Esophagus muscularis mucosa (tissue), 4 donors: Measurements from ENCODE around the gene PARP1. TPM values are rescaled to one million over a fixed set of nuclear protein-coding genes. Genes with fewer than 3 reads are reported as not detected.
A peak's percentile ranks its signal among the peaks of the same experiment; 100 is the strongest.

Experiments used
- DNase-seq: peaks from one replicate; pipeline ENCODE4 v3.0.0-alpha.2; 2017; ENCODE audit errors: extremely low spot score
- H3K27ac ChIP-seq, 4 donors: fragments of 200-600 bp; sonication (generic); replicated peaks in 1 of 4; 1 replicate in 3 of 4; 2 replicates in 1 of 4; pipeline ENCODE4 v1.5.1; 2016 to 2019; ENCODE audit warnings: mild to moderate bottlenecking in 1 of 4
- H3K27me3 ChIP-seq, 4 donors: fragments of 200-600 bp; sonication (generic); one replicate each; pipeline versions ENCODE4 v1.5.1 to v1.6.0; 2016 to 2019
- H3K36me3 ChIP-seq, 4 donors: fragments of 200-600 bp; sonication (generic); one replicate each; pipeline ENCODE4 v1.5.1; 2016 to 2019
- H3K4me1 ChIP-seq, 4 donors: fragments of 200-600 bp; sonication (generic); one replicate each; pipeline ENCODE4 v1.5.1; 2016 to 2019
- H3K4me3 ChIP-seq, 4 donors: fragments of 200-600 bp; sonication (generic); 1 replicate in 2 of 4; 2 replicates in 2 of 4; pipeline ENCODE4 v1.5.1; 2016 to 2019; ENCODE audit warnings: mild to moderate bottlenecking in 4 of 4, moderate library complexity in 1 of 4
- H3K9me3 ChIP-seq, 4 donors: fragments of 200-600 bp; sonication (generic); 1 replicate in 3 of 4; 2 replicates in 1 of 4; pipeline ENCODE4 v1.5.1; 2016 to 2019
- CTCF ChIP-seq, 3 experiments: fragments of 200-600 bp in 2 of 3; fragments of 450-650 bp in 1 of 3; sonication (generic) in 2 of 3; IDR thresholded peaks; one replicate each; pipeline ENCODE4 v1.5.1; 2017 to 2019; ENCODE audit warnings: antibody characterized with exemption in 3 of 3, mild to moderate bottlenecking in 2 of 3, moderate library complexity in 1 of 3
- EP300 ChIP-seq: sonication (generic); formaldehyde crosslinking; IDR thresholded peaks from one replicate; pipeline ENCODE4 v1.6.1; 2017; ENCODE audit warnings: antibody characterized with exemption
- POLR2A ChIP-seq: fragments of 450-650 bp; IDR thresholded peaks from one replicate; pipeline ENCODE4 v1.6.1; 2017; ENCODE audit warnings: antibody characterized with exemption, moderate library complexity, mild to moderate bottlenecking, low read depth
- POLR2AphosphoS5 ChIP-seq, 2 donors: sonication (generic); formaldehyde crosslinking; IDR thresholded peaks; one replicate each; pipeline ENCODE4 v1.6.1; 2017; ENCODE audit warnings: antibody characterized with exemption in 2 of 2
- WGBS: methylation state at CpG from one replicate; pipeline ENCODE4 v1.1.5; 2018; 5-methylcytosine and 5-hydroxymethylcytosine counted together
- intact Hi-C: fragments of 100-400 bp; cut with DNase I; formaldehyde crosslinking; loops from one replicate; pipeline ENCODE4 v1.15.1; 2023
- total RNA-seq, 4 donors: library from RNA; depleted of rRNA; stranded (reverse); fragments of >200 nt; gene quantifications; one replicate each; pipeline versions ENCODE4 v1.1.0 to v1.2.1, GENCODE V29; 2016

Gene PARP1
- total RNA-seq, 4 donors from 2014 or later = 103 to 136 (median 108) TPM

- no peak for DNase-seq
- WGBS = 65% methylated on average over 2 of the region's 2 CpGs
- Histone ChIP-seq H3K27ac (peak overlapping the region; percentile 89 to 93 (median 90)), H3K4me1 (peaks cover 69 to 78% (median 75%) of the 10 kb centered on the region in 4 donors), H3K4me3 (no peak overlapping the region), H3K36me3 (peaks cover 9 to 24% (median 20%) of the 10 kb centered on the region in 4 donors), H3K27me3 (no peaks in the 10 kb centered on the region), H3K9me3 (no peaks in the 10 kb centered on the region)
- intact Hi-C loops = no loop called here
- TF ChIP-seq CTCF (IDR thresholded peaks at IDR 0.05) = no peak
- TF ChIP-seq POLR2AphosphoS5 (IDR thresholded peaks at IDR 0.05) = no peak
- no peak for TF ChIP-seq POLR2A
- no peak for TF ChIP-seq EP300
Observed at GRCh38 chr1:226404904-226405222, 3.0 kb downstream of the PARP1 start.

GRCh38 chr1:226404063-226404903 lies 3.6 kb downstream of the PARP1 start:
- peaks cover 69 to 84% (median 76%) of the 10 kb centered on the region in 4 donors for H3K4me1 ChIP-seq
- TF ChIP-seq POLR2A = no peak
- no peak for TF ChIP-seq EP300
- no peak for TF ChIP-seq CTCF (IDR thresholded peaks at IDR 0.05)
- no peak for TF ChIP-seq POLR2AphosphoS5 (IDR thresholded peaks at IDR 0.05)
- peaks cover 9 to 29% (median 25%) of the 10 kb centered on the region in 4 donors for H3K36me3 ChIP-seq
- WGBS = 65% methylated on average over 5 of the region's 5 CpGs
- no peaks in the 10 kb centered on the region for H3K9me3 ChIP-seq
- intact Hi-C loops = no loop called here
- H3K27me3 ChIP-seq = no peaks in the 10 kb centered on the region
- DNase-seq = no peak
- H3K27ac ChIP-seq = peak overlapping the region; percentile 7 to 93 (median 57)
- no peak overlapping the region for H3K4me3 ChIP-seq

GRCh38 chr1:226403201-226404034 lies 4.5 kb downstream of the PARP1 start:
- TF ChIP-seq EP300 (no peak), CTCF (IDR thresholded peaks at IDR 0.05) (peak in 1 of 3 experiments; percentile 35)
- WGBS = 78% methylated on average over 15 of the region's 15 CpGs
- DNase-seq = no peak
- intact Hi-C loops = no loop called here
- Histone ChIP-seq H3K9me3 (no peaks in the 10 kb centered on the region), H3K27me3 (no peaks in the 10 kb centered on the region), H3K4me1 (peaks cover 69 to 82% (median 76%) of the 10 kb centered on the region in 4 donors), H3K36me3 (peaks cover 9 to 37% (median 28%) of the 10 kb centered on the region in 4 donors), H3K27ac (peak overlapping the region in 3 of 4 donors; percentile 25 to 93 (median 36)), H3K4me3 (no peak overlapping the region)

GRCh38 chr1:226402739-226403165 lies 5.1 kb downstream of the PARP1 start:
- WGBS = 70% methylated on average over 2 of the region's 4 CpGs
- DNase-seq = no peak
- Histone ChIP-seq H3K4me3 (no peak overlapping the region), H3K27me3 (no peaks in the 10 kb centered on the region), H3K9me3 (no peaks in the 10 kb centered on the region), H3K27ac (peak overlapping the region in 3 of 4 donors; percentile 70 to 77 (median 71)), H3K4me1 (peaks cover 69 to 79% (median 74%) of the 10 kb centered on the region in 4 donors), H3K36me3 (peaks cover 9 to 40% (median 28%) of the 10 kb centered on the region in 4 donors)
- intact Hi-C loops = no loop called here
- TF ChIP-seq POLR2A (no peak), EP300 (no peak), POLR2AphosphoS5 (IDR thresholded peaks at IDR 0.05) (no peak), CTCF (IDR thresholded peaks at IDR 0.05) (no peak)
